Measurements from ENCODE around the gene ILKAP.
"Not testable (repeated sequence)": the region's sequence is repeated elsewhere in the genome, so short reads cannot be mapped to it uniquely, and the experiment has no call there.

The ILKAP gene

DNA sequence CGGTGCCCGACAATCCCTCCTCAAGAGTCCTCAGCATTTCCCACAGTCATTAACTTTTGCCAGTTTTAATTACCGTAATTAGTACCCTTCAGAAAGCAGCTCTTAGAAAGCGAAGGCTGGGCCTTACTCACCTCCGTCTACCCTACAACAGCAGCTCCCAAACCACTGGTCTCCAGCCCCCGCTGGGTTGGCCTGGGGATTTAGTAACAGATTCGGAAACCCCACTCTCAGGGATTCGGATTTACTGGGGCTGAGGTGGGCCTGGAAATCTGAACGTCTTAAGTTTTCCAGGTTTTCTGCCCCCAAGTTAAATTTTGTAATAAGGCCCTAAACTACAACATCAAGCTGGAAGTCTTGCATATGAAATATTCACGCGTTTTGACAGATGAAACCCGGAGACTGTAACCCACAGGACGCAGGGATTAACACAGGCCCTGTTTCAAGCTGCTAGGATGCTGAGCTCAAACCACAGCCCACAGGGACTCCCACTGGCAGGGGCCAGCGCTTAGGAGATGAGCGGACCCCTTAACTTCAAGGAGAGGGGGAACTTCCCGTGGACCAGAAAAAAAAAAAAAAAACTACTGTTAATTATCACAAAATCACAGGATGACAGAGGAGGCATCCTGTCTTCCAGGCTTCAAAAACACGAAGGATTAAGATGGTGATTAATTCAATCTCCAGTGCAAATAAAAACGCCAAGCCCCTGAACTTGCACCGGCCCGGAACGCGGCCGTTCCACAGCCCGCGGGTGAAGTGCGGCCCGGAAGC lies 985 bp downstream of the ILKAP start:
- DNase-seq (ENCODE audit: low spot score): no peak

DNA sequence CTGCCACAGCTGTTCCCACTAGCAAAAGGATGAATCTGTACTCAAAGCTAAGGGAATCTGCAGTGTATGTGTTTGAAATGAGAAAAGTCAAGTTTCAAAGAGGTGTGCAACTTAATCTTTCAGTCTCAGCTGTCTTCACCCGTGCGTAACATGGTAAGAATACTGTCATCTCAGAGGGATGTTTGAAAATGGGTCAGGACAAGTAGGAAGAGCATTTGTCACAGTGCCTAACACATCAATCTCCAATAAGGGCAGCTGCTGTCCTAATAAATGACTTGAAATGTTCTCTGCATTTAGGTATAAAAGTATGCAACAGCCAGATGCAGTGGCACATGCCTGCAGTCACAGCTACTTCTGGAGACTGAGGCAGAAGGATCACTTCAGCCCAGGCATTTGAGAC lies 13.1 kb downstream of the ILKAP start:
- DNase-seq (ENCODE audit: low spot score): no peak

DNA sequence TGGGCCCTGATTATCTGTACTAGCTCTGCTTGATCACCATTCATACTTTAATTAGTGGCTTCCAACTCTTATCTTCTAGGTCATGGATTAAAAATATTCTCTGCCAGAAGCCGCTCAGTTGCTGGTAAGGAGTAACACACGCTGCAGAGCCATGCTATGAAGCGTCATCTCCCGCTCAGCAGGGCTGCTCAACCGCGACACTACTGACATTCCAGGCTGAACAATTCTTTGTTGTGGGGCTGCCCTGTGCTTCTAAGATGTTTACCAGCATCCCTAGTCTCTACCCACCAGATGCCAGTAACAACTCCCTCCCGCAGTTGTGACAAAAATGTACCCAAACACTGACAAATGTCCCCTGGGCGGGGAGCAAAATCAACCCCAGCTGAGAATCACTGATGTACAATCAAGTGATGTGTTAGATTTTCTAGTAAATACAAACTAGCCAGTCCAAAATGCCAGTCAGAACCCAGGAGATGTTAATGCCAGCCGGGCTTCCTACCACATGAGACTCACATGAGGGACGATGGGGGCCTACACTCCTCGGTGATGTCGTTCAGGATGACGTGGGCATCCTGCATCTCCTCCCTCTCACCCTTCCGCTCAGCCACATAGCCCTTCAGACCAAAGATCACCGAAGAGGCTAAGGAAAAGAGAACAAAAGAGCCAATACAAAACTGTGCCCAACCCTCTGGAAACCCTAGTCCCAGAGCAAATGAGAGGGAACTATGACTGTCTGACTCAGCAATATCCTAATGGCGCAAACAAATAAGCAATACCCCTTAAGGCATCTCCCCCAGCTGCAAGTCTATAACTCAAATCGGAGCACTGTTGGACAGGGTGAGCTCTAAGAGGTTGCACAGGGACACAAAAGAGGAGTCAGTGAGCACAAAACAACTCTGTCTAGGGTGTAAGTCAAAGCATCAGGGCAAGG lies 15.6 kb downstream of the ILKAP start:
- peak; percentile 79 for DNase-seq (ENCODE audit: low spot score)

DNA sequence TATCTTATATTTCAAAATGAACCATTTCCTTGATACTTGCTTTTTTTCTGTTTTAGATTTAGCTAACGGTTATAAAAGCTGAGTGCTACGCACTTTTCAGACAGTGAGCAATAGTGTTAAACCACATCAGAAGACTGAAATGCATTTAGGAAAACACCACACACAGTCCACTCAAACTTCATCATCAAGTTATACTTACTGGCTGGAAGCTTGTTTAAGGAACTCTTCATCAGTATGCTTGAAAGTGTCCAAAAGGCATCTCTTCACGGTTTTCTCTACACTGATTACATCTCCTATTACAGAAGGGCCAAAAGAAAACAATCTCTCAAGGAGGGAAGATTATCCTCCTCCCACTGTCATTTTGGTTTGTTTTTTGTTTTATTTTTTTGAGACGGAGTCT lies 19.7 kb downstream of the ILKAP start:
- no peak for DNase-seq (ENCODE audit: low spot score)

DNA sequence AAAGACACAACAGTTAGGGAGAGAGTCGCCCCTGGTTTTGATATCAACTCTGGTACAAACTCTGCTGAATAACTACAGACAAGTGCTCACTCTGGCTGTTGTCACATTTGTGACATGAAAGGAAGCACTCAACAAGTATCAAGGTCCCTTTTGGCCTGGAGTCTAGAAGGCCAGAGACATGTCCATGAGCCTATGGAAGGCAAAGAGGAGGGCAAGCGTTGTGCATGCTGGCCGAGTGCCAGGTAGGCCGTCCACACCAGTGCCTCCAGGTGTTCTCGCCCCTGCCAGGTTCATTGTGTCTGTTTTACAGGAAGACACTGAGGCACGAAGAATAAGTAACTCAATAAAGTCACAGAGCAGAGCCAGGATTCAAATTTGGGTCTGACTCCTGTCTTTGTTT lies 21.1 kb downstream of the ILKAP start:
- DNase-seq (ENCODE audit: low spot score): no peak

- DNase-seq (ENCODE audit: low spot score): no peak
Observed at GRCh38 chr2:238180554-238180953, 22.9 kb downstream of the ILKAP start.

GRCh38 chr2:238176613-238177012 lies 26.9 kb downstream of the ILKAP start:
- DNase-seq (ENCODE audit: low spot score): no peak

DNA sequence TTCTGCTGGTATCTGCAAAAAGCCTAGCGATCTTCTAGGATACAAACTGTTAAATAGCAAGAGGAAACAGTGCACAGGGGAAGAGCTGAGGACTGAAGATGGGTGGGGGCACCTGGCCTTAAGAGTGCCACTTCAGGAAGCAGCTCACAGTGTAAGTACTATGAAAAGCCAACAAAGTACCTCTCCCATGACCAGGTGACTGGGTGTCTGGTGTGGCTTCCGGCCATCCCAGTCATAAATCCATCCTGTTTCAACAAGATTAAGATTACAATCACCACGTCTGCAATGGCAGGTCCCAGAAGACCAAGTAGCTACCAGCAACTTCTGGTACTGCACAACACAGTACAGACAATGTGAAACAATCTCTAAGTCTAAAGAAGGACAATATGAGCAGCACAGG lies 28.8 kb downstream of the ILKAP start:
- DNase-seq (ENCODE audit: low spot score): no peak

DNA sequence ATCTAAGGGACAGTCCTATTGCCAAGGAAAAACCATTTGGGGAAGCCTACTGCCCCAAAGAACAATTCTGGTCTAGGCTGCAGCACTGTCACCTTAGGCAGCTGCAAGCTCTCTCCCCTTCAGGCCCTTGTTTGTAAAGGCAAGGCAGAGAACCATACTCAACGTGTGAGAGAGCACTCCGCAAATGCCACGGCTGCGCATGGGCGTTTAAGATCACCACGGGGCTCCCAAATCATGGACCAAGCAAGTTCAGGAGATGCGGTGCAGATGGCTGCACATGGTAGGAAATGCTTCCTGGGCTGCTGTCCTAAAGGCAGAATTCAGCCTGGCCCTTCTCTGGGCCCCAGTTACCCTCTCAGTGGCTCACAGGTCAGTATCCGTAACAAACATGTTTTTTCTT lies 29.2 kb downstream of the ILKAP start:
- DNase-seq (ENCODE audit: low spot score): no peak

- no peak for DNase-seq (ENCODE audit: low spot score)
Observed at GRCh38 chr2:238173692-238174091, 29.8 kb downstream of the ILKAP start.

GRCh38 chr2:238172439-238172838 lies 31.1 kb downstream of the ILKAP start:
- DNase-seq (ENCODE audit: low spot score): no peak

DNA sequence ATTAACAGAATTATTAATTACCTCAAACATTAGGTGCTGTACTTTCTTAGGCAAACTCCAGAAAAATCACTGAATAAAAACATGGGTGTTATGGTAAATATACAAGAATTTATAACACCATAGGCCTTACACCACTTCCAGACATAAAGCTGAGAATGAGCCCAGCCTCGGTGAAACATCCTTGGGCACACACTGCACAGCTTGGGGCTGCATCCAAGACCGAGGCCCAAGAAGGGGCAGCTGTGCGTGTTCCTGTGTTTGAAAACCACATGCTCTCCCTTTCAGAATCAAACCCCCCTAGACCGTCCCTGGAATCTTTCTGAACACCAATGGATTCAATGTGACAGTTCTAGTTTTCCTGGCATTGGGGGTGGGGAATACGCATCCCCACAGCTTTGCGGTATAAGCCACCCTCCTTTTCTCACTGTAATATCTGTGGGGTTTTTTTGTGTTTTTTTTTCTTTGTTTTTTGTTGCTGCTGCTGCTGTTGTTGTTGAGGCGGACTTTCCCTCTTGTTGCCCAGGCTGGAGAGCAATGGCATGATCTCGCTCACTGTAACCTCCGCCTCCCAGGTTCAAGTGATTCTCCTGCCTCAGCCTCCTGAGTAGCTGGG lies 31.8 kb downstream of the ILKAP start:
- DNase-seq (ENCODE audit: low spot score): no peak

GRCh38 chr2:238171072-238171431 lies 32.4 kb downstream of the ILKAP start:
- not testable (repeated sequence) for DNase-seq (ENCODE audit: low spot score)

- no peak for DNase-seq (ENCODE audit: low spot score)
Observed at GRCh38 chr2:238170386-238171071, 33.0 kb downstream of the ILKAP start.

DNA sequence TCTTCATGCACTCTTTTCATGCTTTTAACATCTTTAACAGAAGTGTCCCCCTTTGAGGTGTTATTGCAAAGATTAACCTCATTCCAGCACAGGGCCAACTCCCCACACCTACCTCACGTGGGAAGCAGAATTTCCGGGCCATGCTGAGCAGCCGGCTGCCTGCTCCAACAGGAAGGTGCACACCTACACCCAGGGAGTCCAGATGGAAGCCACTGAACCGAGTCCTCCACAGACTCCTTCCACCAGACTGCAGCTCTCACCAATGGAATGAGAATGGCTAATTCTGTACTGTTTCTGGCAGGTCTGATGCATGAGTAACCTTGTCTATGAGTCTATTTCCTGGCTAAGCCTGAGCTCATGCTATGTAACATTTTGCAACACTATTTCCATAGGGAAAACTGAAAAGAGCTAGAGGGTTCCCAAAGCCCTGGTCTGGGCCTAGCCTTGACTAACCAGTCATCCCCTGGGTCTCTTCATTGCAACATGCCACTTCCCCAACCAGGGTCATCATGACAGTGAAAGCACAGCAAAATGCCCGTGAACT lies 33.7 kb downstream of the ILKAP start:
- no peak for DNase-seq (ENCODE audit: low spot score)

- DNase-seq (ENCODE audit: low spot score): no peak
Observed at GRCh38 chr2:238169048-238169707, 34.3 kb downstream of the ILKAP start.

- DNase-seq (ENCODE audit: low spot score): no peak
Observed at GRCh38 chr2:238168196-238169047, 35.1 kb downstream of the ILKAP start.

GRCh38 chr2:238167761-238168160 lies 35.7 kb downstream of the ILKAP start:
- no peak for DNase-seq (ENCODE audit: low spot score)

- no peak for DNase-seq (ENCODE audit: low spot score)
Observed at GRCh38 chr2:238167344-238167715, 36.2 kb downstream of the ILKAP start.
